COLO668 (cell line): Measurements from ENCODE around the gene FAM9B.
A peak's percentile ranks its signal among the peaks of the same experiment; 100 is the strongest.
"Not testable (repeated sequence)": the region's sequence is repeated elsewhere in the genome, so short reads cannot be mapped to it uniquely, and the experiment has no call there.

ENCODE experiments used
- DNase-seq: peaks from one replicate; lab custom pipeline; 2025; ENCODE audit not compliant: unreplicated experiment; lab: John Stamatoyannopoulos, UW

Gene FAM9B

GRCh38 chrX:9033989-9034388 is at the start of gene FAM9B:
FAM9B (minus strand) TSS chrX:9034127; CDS start chrX:9032986, 1,141 bp downstream.
- DNase-seq = no peak

GRCh38 chrX:9081271-9081670 is 47.3 kb upstream of the FAM9B start:
- no peak for DNase-seq

GRCh38 chrX:9074326-9074725 is 40.4 kb upstream of the FAM9B start:
- DNase-seq = no peak

- no peak for DNase-seq
Observed at GRCh38 chrX:9072281-9072680, 38.4 kb upstream of the FAM9B start.

- DNase-seq = no peak
Observed at GRCh38 chrX:9071031-9071650, 37.2 kb upstream of the FAM9B start.

GRCh38 chrX:9069573-9069972 is 35.6 kb upstream of the FAM9B start:
- no peak for DNase-seq

GRCh38 chrX:9064694-9065093 is 30.8 kb upstream of the FAM9B start:
- DNase-seq = no peak

GRCh38 chrX:9062641-9063040 is 28.7 kb upstream of the FAM9B start:
- no peak for DNase-seq

GRCh38 chrX:9055354-9055753 is 21.4 kb upstream of the FAM9B start:
- no peak for DNase-seq

- no peak for DNase-seq
Observed at GRCh38 chrX:9052081-9052480, 18.2 kb upstream of the FAM9B start.

- no peak for DNase-seq
Observed at GRCh38 chrX:9050331-9050730, 16.4 kb upstream of the FAM9B start.

GRCh38 chrX:9048801-9049200 is 14.9 kb upstream of the FAM9B start:
- no peak for DNase-seq

GRCh38 chrX:9038244-9038643 is 4.3 kb upstream of the FAM9B start:
- DNase-seq = no peak

GRCh38 chrX:9037296-9037695 is 3.4 kb upstream of the FAM9B start:
- no peak for DNase-seq

GRCh38 chrX:9033586-9033985 is 341 bp downstream of the FAM9B start:
- no peak for DNase-seq

- DNase-seq = no peak
Observed at GRCh38 chrX:9033179-9033578, 748 bp downstream of the FAM9B start.

GRCh38 chrX:9023293-9023692 is 10.6 kb downstream of the FAM9B start:
- DNase-seq = no peak

GRCh38 chrX:9019151-9019550 is 14.8 kb downstream of the FAM9B start:
- DNase-seq = no peak

GRCh38 chrX:9018332-9018731 is 15.6 kb downstream of the FAM9B start:
- DNase-seq = not testable (repeated sequence)

GRCh38 chrX:9003041-9003440 is 30.9 kb downstream of the FAM9B start:
- no peak for DNase-seq

GRCh38 chrX:8988446-8988845 is 45.5 kb downstream of the FAM9B start:
- no peak for DNase-seq

GRCh38 chrX:8987672-8988250 is 46.2 kb downstream of the FAM9B start:
- DNase-seq = peak; percentile 9

GRCh38 chrX:8984231-8984630 is 49.7 kb downstream of the FAM9B start:
- no peak for DNase-seq
